HG03159 (cell line): ENCODE measurements around the gene PES1.
"Not testable (repeated sequence)": the region's sequence is repeated elsewhere in the genome, so short reads cannot be mapped to it uniquely, and the experiment has no call there.

Experiments used
- ATAC-seq: cut with Tn5 transposase; IDR thresholded peaks from one replicate; pipeline ENCODE4 v1.9.1; 2021; ENCODE audit warnings: mild to moderate bottlenecking, moderate library complexity; ENCODE audit not compliant: unreplicated experiment

Gene PES1

GRCh38 chr22:30609260-30610185 lies 17.8 kb upstream of the PES1 start:
- ATAC-seq = no peak

- ATAC-seq = no peak
These were observed 16.2 kb upstream of the PES1 start for GRCh38 chr22:30607939-30608338.

GRCh38 chr22:30607300-30607930 lies 15.7 kb upstream of the PES1 start:
- ATAC-seq = peak; percentile 11

GRCh38 chr22:30606455-30607299 lies 15.0 kb upstream of the PES1 start, which contains the start of gene TCN2:
TSS of gene TCN2 (plus strand) at chr22:30607174. CDS start at chr22:30607332, 158 bp downstream.
- ATAC-seq = peak; percentile 46

GRCh38 chr22:30605449-30606110 lies 13.9 kb upstream of the PES1 start:
- ATAC-seq = no peak

- ATAC-seq = no peak
These were observed 13.0 kb upstream of the PES1 start for GRCh38 chr22:30604723-30605122.

- no peak for ATAC-seq
These were observed 12.1 kb upstream of the PES1 start for GRCh38 chr22:30603801-30604200.

GRCh38 chr22:30602049-30602448 lies 10.3 kb upstream of the PES1 start:
- no peak for ATAC-seq

- ATAC-seq = no peak
These were observed 9.8 kb upstream of the PES1 start for GRCh38 chr22:30601464-30601863.

- no peak for ATAC-seq
These were observed 9.2 kb upstream of the PES1 start for GRCh38 chr22:30600921-30601320.

- ATAC-seq = no peak
These were observed 7.3 kb upstream of the PES1 start for GRCh38 chr22:30598986-30599385.

- no peak for ATAC-seq
These were observed 5.2 kb upstream of the PES1 start for GRCh38 chr22:30596886-30597285.

- ATAC-seq = no peak
These were observed 4.5 kb upstream of the PES1 start for GRCh38 chr22:30596199-30596598.

- not testable (repeated sequence) for ATAC-seq
These were observed 627 bp upstream of the PES1 start for GRCh38 chr22:30592360-30592713.

- ATAC-seq = no peak
These were observed 521 bp downstream of the PES1 start for GRCh38 chr22:30591191-30591587.

GRCh38 chr22:30586414-30586813 lies 5.3 kb downstream of the PES1 start:
- ATAC-seq = no peak

GRCh38 chr22:30584441-30584840 lies 7.3 kb downstream of the PES1 start:
- ATAC-seq = no peak

- no peak for ATAC-seq
These were observed 8.7 kb downstream of the PES1 start for GRCh38 chr22:30582788-30583545.

- no peak for ATAC-seq
These were observed 9.7 kb downstream of the PES1 start for GRCh38 chr22:30582051-30582450.

GRCh38 chr22:30580896-30581295 lies 10.8 kb downstream of the PES1 start:
- no peak for ATAC-seq
